Fibroblast of lung (primary cell): ENCODE data around the gene SLC38A1.

Experiments
- EZH2 ChIP-seq: IDR thresholded peaks from 2 replicates; pipeline ENCODE4 v1.5.1; 2012; ENCODE audit warnings: low read length, control low read depth, mild to moderate bottlenecking; ENCODE audit errors: missing control alignments
- TF ChIP-seq, protein P1 (sequence below), 2 donors: IDR thresholded peaks in 1 of 2; conservative IDR thresholded peaks in 1 of 2; 1 replicate in 1 of 2; 2 replicates in 1 of 2; pipeline ENCODE4 v1.5.1; 2011 to 2012; ENCODE audit warnings: low read length in 2 of 2, control low read depth in 1 of 2, inconsistent platforms in 1 of 2, low read depth in 1 of 2, mild to moderate bottlenecking in 1 of 2

- TF ChIP-seq, protein P1, sequence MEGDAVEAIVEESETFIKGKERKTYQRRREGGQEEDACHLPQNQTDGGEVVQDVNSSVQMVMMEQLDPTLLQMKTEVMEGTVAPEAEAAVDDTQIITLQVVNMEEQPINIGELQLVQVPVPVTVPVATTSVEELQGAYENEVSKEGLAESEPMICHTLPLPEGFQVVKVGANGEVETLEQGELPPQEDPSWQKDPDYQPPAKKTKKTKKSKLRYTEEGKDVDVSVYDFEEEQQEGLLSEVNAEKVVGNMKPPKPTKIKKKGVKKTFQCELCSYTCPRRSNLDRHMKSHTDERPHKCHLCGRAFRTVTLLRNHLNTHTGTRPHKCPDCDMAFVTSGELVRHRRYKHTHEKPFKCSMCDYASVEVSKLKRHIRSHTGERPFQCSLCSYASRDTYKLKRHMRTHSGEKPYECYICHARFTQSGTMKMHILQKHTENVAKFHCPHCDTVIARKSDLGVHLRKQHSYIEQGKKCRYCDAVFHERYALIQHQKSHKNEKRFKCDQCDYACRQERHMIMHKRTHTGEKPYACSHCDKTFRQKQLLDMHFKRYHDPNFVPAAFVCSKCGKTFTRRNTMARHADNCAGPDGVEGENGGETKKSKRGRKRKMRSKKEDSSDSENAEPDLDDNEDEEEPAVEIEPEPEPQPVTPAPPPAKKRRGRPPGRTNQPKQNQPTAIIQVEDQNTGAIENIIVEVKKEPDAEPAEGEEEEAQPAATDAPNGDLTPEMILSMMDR (conservative IDR thresholded peaks at IDR 0.05 in 1 of 2, IDR thresholded peaks at IDR 0.05 in 1 of 2; ENCODE audit: low read depth in 1 of 2, low read length in 2 of 2) = no peak
- no peak for TF ChIP-seq EZH2
Measured at GRCh38 chr12:46206471-46206870, 62.4 kb downstream of the SLC38A1 start.
